Measurements from ENCODE around the gene HCFC1. TPM values are rescaled to one million over a fixed set of nuclear protein-coding genes. Genes with fewer than 3 reads are reported as not detected.

The HCFC1 gene
- total RNA-seq, 1 experiment from 2014 or later = 95.6 TPM

DNA sequence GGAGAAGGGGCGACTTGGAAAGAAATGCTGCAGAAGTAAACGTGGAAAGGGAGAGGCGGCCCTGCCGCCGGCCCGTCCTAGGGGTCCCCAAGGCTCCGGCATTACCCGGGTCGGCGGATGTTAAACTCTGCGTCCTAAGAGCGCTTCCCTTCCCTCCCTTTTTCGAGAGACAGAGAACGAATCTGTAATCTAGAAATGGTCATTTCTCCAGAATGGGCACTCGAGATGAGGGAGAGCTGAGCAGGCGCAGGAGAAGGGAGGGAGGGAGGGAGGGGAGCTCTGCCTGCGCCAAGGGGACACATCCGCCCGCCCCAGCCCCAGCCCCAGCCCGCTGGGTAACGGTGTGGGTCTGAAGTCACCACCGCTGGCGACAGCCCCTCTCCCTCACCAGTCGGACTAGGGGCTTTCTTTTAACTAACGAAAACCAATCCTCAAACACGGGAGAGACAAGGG lies 1.7 kb downstream of the HCFC1 start:
- Histone ChIP-seq H3K27me3 (replicated peaks; ENCODE audit: control insufficient read depth, insufficient read depth, low read length) (no peaks in the 10 kb centered on the region), H3K4me1 (0 out of 2 replicates have a peak, but pooled peaks cover 8% of the 10 kb centered on the region), H3K36me3 (ENCODE audit: control insufficient read depth, insufficient read depth, low read length) (no peaks in the 10 kb centered on the region; the same call in 1 of the 2 replicates), H3K9me3 (no peaks in the 10 kb centered on the region), H3K4me3 (ENCODE audit: low read depth, low read length) (peak overlapping the region; percentile 73)
- no peak for DNase-seq
- intact Hi-C loops (cut with micrococcal nuclease; ENCODE audit: unreplicated experiment) = loop anchor here (10.0 kb wide), 1 partner anchor 405 kb away; the partner anchor contains the start of genes EMD and FLNA
- peak overlapping the region; percentile 98 for H3K4me3 Mint-ChIP-seq (ENCODE audit: unreplicated experiment)
- ChIA-PET POLR2A (no interaction called here), CTCF (no interaction called here)
- peaks cover 8% of the 10 kb centered on the region for H3K4me1 Mint-ChIP-seq (ENCODE audit: low read depth, unreplicated experiment)
- TF ChIP-seq, protein P1, sequence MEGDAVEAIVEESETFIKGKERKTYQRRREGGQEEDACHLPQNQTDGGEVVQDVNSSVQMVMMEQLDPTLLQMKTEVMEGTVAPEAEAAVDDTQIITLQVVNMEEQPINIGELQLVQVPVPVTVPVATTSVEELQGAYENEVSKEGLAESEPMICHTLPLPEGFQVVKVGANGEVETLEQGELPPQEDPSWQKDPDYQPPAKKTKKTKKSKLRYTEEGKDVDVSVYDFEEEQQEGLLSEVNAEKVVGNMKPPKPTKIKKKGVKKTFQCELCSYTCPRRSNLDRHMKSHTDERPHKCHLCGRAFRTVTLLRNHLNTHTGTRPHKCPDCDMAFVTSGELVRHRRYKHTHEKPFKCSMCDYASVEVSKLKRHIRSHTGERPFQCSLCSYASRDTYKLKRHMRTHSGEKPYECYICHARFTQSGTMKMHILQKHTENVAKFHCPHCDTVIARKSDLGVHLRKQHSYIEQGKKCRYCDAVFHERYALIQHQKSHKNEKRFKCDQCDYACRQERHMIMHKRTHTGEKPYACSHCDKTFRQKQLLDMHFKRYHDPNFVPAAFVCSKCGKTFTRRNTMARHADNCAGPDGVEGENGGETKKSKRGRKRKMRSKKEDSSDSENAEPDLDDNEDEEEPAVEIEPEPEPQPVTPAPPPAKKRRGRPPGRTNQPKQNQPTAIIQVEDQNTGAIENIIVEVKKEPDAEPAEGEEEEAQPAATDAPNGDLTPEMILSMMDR (IDR thresholded peaks at IDR 0.05; ENCODE audit: insufficient read depth in 1 of 2, low read depth in 1 of 2, low read length in 1 of 2, severe bottlenecking in 1 of 2, unreplicated experiment in 1 of 2) = no peak
- H3K27ac Mint-ChIP-seq (ENCODE audit: unreplicated experiment) = peak overlapping the region; percentile 67
- BruUV-seq (replicated peaks) = no TSS peak
- peaks cover 35% of the 10 kb centered on the region for H3K36me3 Mint-ChIP-seq (ENCODE audit: insufficient read depth, unreplicated experiment)
- no peaks in the 10 kb centered on the region for H3K9me3 Mint-ChIP-seq (ENCODE audit: unreplicated experiment)
- no peaks in the 10 kb centered on the region for H3K27me3 Mint-ChIP-seq (ENCODE audit: insufficient read depth, unreplicated experiment)

DNA sequence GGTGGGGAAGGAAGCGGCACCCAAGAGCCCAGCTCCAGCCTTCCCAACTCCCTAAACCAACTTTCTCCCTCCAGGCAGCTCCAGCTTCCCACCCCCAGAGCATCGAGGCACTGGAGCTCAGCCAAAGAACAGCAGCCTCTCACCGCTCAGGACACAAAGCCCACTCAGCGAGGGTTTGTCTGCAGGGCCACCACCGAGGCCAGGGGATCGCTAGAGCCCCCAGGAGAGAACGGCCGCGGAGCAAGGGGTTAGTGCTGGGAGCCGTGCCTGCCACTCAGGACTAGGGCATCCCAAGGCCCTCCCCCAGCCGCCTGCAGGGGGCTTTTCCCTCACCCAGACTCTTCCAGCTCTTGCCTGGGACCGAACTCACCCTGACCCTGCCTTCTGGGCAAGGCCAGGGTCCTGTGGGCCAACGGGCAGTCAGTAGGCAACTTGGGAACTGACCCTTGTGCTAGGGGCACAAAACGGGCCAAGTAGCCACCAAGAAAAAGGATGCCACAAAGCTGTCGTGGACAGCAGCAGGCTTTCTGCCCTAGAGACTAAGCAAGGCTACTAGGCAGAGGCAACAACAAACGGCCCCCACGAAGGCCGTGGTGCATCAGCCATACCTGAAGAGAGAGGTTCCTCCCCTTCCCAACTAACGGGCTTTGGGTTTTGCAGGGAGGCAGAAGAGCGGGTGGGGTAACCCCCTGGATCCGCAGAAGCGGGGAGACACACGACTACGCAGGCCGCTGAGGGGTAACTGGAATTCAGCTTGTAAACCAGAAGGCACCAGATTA lies 2.3 kb downstream of the HCFC1 start:
- peak overlapping the region; percentile 73 for H3K4me3 ChIP-seq (ENCODE audit: low read depth, low read length)
- POLR2A ChIA-PET = no interaction called here
- Mint-ChIP-seq H3K9me3 (ENCODE audit: unreplicated experiment) (no peaks in the 10 kb centered on the region), H3K4me3 (ENCODE audit: unreplicated experiment) (peak overlapping the region; percentile 98), H3K27ac (ENCODE audit: unreplicated experiment) (peak overlapping the region; percentile 67), H3K4me1 (ENCODE audit: low read depth, unreplicated experiment) (peaks cover 3% of the 10 kb centered on the region), H3K27me3 (ENCODE audit: insufficient read depth, unreplicated experiment) (no peaks in the 10 kb centered on the region), H3K36me3 (ENCODE audit: insufficient read depth, unreplicated experiment) (peaks cover 33% of the 10 kb centered on the region)
- H3K9me3 ChIP-seq = no peaks in the 10 kb centered on the region
- no peak for DNase-seq
- intact Hi-C loops (cut with micrococcal nuclease; ENCODE audit: unreplicated experiment) = no loop called here
- TF ChIP-seq, protein P1 (IDR thresholded peaks at IDR 0.05; ENCODE audit: insufficient read depth in 1 of 2, low read depth in 1 of 2, low read length in 1 of 2, severe bottlenecking in 1 of 2, unreplicated experiment in 1 of 2) = no peak
- CTCF ChIA-PET = interaction anchor here (0.8 kb wide), 1 partner anchor 41 kb away, joined by 3 read pairs; no protein-coding TSS in a partner anchor
- no peaks in the 10 kb centered on the region for H3K27me3 ChIP-seq (replicated peaks; ENCODE audit: control insufficient read depth, insufficient read depth, low read length)
- H3K4me1 ChIP-seq = 0 out of 2 replicates have a peak, but pooled peaks cover 3% of the 10 kb centered on the region
- peaks cover 3% of the 10 kb centered on the region for H3K36me3 ChIP-seq (ENCODE audit: control insufficient read depth, insufficient read depth, low read length)
- no TSS peak for BruUV-seq (replicated peaks)

DNA sequence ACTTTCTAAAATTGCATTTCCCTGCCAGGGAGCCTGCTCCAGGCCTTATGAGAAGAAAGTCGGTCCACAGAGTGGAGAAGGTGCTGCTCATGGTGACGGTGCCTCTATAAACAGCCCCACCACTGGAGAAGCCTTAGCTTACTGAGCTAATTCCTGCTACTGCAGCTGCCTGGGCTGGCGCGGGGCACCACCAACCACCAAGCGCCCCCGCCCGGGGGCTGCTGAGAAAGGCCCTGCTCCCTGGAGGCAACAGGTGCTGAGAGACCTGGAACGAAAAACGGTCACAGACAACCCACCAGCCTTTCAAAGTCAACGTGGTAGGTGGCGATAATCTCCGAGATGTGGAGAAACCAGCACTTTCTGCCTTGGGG lies 2.9 kb downstream of the HCFC1 start:
- no peaks in the 10 kb centered on the region for H3K9me3 Mint-ChIP-seq (ENCODE audit: unreplicated experiment)
- Histone ChIP-seq H3K9me3 (no peaks in the 10 kb centered on the region), H3K27me3 (replicated peaks; ENCODE audit: control insufficient read depth, insufficient read depth, low read length) (no peaks in the 10 kb centered on the region), H3K36me3 (ENCODE audit: control insufficient read depth, insufficient read depth, low read length) (peaks cover 3% of the 10 kb centered on the region), H3K4me1 (no peaks in the 10 kb centered on the region), H3K4me3 (ENCODE audit: low read depth, low read length) (no peak overlapping the region)
- H3K27me3 Mint-ChIP-seq (ENCODE audit: insufficient read depth, unreplicated experiment) = no peaks in the 10 kb centered on the region
- H3K36me3 Mint-ChIP-seq (ENCODE audit: insufficient read depth, unreplicated experiment) = peaks cover 34% of the 10 kb centered on the region
- intact Hi-C loops (cut with micrococcal nuclease; ENCODE audit: unreplicated experiment) = no loop called here
- no peak overlapping the region for H3K4me3 Mint-ChIP-seq (ENCODE audit: unreplicated experiment)
- ChIA-PET POLR2A (no interaction called here), CTCF (interaction anchor here (0.8 kb wide), 1 partner anchor 40 kb away, joined by 3 read pairs; no protein-coding TSS in a partner anchor)
- no TSS peak for BruUV-seq (replicated peaks)
- no peak overlapping the region for H3K27ac Mint-ChIP-seq (ENCODE audit: unreplicated experiment)
- no peaks in the 10 kb centered on the region for H3K4me1 Mint-ChIP-seq (ENCODE audit: low read depth, unreplicated experiment)
- TF ChIP-seq, protein P1 (IDR thresholded peaks at IDR 0.05; ENCODE audit: insufficient read depth in 1 of 2, low read depth in 1 of 2, low read length in 1 of 2, severe bottlenecking in 1 of 2, unreplicated experiment in 1 of 2) = no peak
- DNase-seq = no peak
